HG03469 (cell line): Measurements from ENCODE around the gene PYURF.

ENCODE experiments used
- ATAC-seq: cut with Tn5 transposase; IDR thresholded peaks from one replicate; pipeline ENCODE4 v1.9.1; 2021; ENCODE audit warnings: mild to moderate bottlenecking, moderate library complexity, moderate number of reproducible peaks; ENCODE audit not compliant: unreplicated experiment

Gene PYURF

GRCh38 chr4:88514557-88515511 is 8.7 kb downstream of the PYURF start:
- ATAC-seq = no peak

GRCh38 chr4:88511236-88511635 is 12.3 kb downstream of the PYURF start:
- ATAC-seq = no peak

- no peak for ATAC-seq
Observed at GRCh38 chr4:88503344-88503743, 20.2 kb downstream of the PYURF start.

- ATAC-seq = no peak
Observed at GRCh38 chr4:88497859-88498409, 25.6 kb downstream of the PYURF start.

- no peak for ATAC-seq
Observed at GRCh38 chr4:88489100-88489761, 34.3 kb downstream of the PYURF start.

- no peak for ATAC-seq
Observed at GRCh38 chr4:88481537-88481936, 42.0 kb downstream of the PYURF start.

GRCh38 chr4:88478247-88478646 is 45.3 kb downstream of the PYURF start:
- no peak for ATAC-seq

GRCh38 chr4:88477229-88477860 is 46.2 kb downstream of the PYURF start:
- ATAC-seq = no peak
